Aorta (tissue), 5 donors: Measurements from ENCODE around the gene RPL35. TPM values are rescaled to one million over a fixed set of nuclear protein-coding genes. Genes with fewer than 3 reads are reported as not detected.

Experiments used
- ATAC-seq: fragments of 200-7000 bp; cut with Tn5 transposase; one replicate; pipeline ENCODE4 v1.9.1; 2022; ENCODE audit warnings: moderate library complexity; ENCODE audit not compliant: low FRiP score
- DNase-seq, 2 donors: peaks; one replicate each; pipeline ENCODE4 v3.0.0-alpha.2; 2020
- H3K27ac ChIP-seq, 2 donors: one replicate each; pipeline ENCODE4 v1.5.1; 2013; ENCODE audit warnings: low read length in 2 of 2, mild to moderate bottlenecking in 2 of 2, moderate library complexity in 2 of 2, control low read depth in 1 of 2, inconsistent platforms in 1 of 2, low read depth in 1 of 2
- H3K27me3 ChIP-seq, 2 donors: one replicate each; pipeline ENCODE4 v1.6.1; 2013; ENCODE audit warnings: control low read depth in 1 of 2, low read length in 1 of 2, mild to moderate bottlenecking in 1 of 2, moderate library complexity in 1 of 2; ENCODE audit not compliant: insufficient read depth in 2 of 2, control insufficient read depth in 1 of 2
- H3K36me3 ChIP-seq, 2 donors: one replicate each; pipeline ENCODE4 v1.6.1; 2013; ENCODE audit warnings: control low read depth in 1 of 2, low read length in 1 of 2, mild to moderate bottlenecking in 1 of 2; ENCODE audit not compliant: insufficient read depth in 2 of 2, control insufficient read depth in 1 of 2
- H3K4me1 ChIP-seq, 2 donors: one replicate each; pipeline ENCODE4 v1.6.1; 2013; ENCODE audit warnings: low read length in 2 of 2, control low read depth in 1 of 2, mild to moderate bottlenecking in 1 of 2, moderate library complexity in 1 of 2; ENCODE audit not compliant: insufficient read depth in 2 of 2, control insufficient read depth in 1 of 2
- H3K4me3 ChIP-seq, 2 donors: one replicate each; pipeline ENCODE4 v1.5.1; 2013; ENCODE audit warnings: low read length in 2 of 2, control low read depth in 1 of 2, mild to moderate bottlenecking in 1 of 2
- H3K9me3 ChIP-seq: one replicate; pipeline ENCODE4 v1.6.1; 2013; ENCODE audit warnings: mild to moderate bottlenecking, low read length; ENCODE audit not compliant: control insufficient read depth
- WGBS, 2 donors: extraction: QIAGEN DNeasy Blood & Tissue Kit; methylation state at CpG; one replicate each; pipeline ENCODE4 v1.1.7; 2013; 5-methylcytosine and 5-hydroxymethylcytosine counted together
- intact Hi-C, 2 donors: fragments of 100-400 bp; cut with DNase I; formaldehyde crosslinking; loops; one replicate each; pipeline versions ENCODE4 v1.14.2 to v1.15.0; 2022
- polyA plus RNA-seq, 2 donors: library from polyadenylated mRNA; stranded (reverse); fragments of 200-250 nt; gene quantifications; one replicate each; pipeline ENCODE4 v1.2.3, GENCODE V29; 2013
- total RNA-seq, 2 donors: library from RNA; stranded (reverse); fragmentation: NEBNext Ultra II Directional; extraction: Animal tissue kit (Norgen Biotek cat#: 25700); gene quantifications; one replicate each; pipeline ENCODE4 v1.2.1, GENCODE V29; 2021
- donor health status: healthy with polysubstance abuse.
- donor health status: Bipolar disorder and iron deficiency.
- donor health status: DM: no; HTN: no; CAD: no.
- donor health status: DM: no; HTN: no; CAD: no.
- donor health status: DM: yes; HTN: yes; CAD: no.

RPL35 gene
- total and polyA plus RNA-seq, 4 donors = 806 to 6,282 (median 2,056) TPM

DNA sequence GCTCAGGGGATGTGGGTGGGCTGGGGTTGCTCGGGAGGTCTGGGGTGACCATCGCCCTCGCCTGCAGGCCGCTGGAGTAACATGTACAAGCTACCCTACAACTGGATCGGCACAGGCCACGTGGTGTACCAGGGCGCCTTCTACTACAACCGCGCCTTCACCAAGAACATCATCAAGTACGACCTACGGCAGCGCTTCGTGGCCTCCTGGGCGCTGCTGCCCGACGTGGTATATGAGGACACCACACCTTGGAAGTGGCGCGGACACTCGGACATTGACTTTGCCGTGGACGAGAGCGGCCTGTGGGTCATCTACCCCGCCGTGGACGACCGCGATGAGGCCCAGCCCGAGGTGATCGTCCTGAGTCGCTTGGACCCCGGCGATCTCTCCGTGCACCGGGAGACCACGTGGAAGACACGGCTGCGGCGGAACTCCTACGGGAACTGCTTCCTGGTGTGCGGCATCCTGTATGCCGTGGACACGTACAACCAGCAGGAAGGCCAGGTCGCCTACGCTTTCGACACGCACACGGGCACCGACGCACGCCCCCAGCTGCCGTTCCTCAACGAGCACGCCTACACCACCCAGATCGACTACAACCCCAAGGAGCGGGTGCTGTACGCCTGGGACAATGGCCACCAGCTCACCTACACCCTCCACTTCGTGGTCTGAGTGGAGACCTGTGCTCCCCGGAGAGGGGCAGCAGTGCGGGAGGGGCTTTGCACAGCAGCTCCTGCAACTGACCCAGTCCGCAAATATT lies 51.8 kb downstream of the RPL35 start:
- 95 to 96% methylated on average over 60 of the region's 60 CpGs for WGBS, 2 donors
- Histone ChIP-seq H3K4me3 (no peak overlapping the region), H3K27me3 (no peaks in the 10 kb centered on the region), H3K9me3 (no peaks in the 10 kb centered on the region), H3K4me1 (no peaks in the 10 kb centered on the region), H3K27ac (no peak overlapping the region), H3K36me3 (no peaks in the 10 kb centered on the region)
- DNase-seq = peak in 1 of 2 donors; percentile 75
- no peak for ATAC-seq
- intact Hi-C loops = no loop called here

DNA sequence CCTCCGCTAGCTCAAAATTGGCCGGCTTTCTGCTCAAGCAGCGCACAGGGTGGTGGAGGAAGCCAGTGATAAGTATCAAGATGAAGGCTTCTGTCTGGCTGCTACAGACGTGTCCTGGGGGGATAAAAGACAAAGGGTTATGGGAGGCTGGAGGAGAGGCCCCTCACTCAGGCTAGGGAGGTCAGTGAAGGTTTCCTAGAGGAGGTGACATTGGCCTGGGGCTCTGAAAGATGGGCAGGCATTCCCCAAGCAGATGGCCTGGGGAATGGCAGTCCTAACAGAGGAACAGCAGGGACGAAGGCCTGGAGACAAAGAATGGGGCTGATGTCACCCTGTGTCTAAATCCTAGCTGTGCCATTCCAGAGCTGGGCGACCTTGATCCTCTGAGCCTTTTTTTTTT lies 52.5 kb downstream of the RPL35 start:
- no peak for ATAC-seq
- no peaks in the 10 kb centered on the region for H3K27me3 ChIP-seq
- H3K9me3 ChIP-seq = no peaks in the 10 kb centered on the region
- H3K4me1 ChIP-seq = no peaks in the 10 kb centered on the region
- H3K4me3 ChIP-seq = no peak overlapping the region
- intact Hi-C loops = no loop called here
- WGBS, 2 donors = 94 to 96% methylated on average over 6 of the region's 6 CpGs
- H3K27ac ChIP-seq = no peak overlapping the region
- H3K36me3 ChIP-seq = no peaks in the 10 kb centered on the region
- no peak for DNase-seq

DNA sequence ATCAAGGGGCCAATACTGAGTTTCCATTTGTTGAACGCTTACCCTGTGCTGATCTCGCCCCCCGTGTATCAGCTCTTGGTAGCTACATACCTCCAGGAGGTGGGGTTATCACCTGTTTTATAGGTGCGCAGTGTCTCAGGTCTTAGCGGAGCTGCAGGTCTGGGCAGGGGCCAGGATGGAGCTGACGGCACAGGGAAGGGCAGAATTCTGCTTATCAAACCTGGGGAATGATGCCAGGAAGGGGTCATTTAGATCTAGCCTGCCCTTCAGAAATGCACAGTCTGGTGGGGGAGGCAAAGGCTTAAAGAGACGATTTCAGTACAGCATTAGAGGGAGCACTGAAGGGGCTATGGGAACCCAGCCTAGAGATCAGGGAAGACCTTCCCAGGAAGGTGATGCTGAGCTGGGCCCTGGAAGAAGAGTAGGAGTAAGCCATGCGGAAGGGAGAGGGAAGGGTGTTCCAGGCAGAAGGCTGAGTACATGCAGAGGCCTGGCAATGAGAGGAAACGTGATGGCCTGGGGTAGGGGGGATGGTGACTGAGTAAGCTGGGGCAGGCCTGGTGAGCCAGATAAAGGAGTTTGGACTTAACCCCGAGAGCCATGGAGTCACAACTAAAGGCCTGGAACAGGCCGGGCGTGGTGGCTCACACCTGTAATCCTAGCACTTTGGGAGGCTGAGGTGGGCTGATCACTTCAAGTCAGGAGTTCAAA lies 53.4 kb downstream of the RPL35 start:
- WGBS, 2 donors = 88 to 89% methylated on average over 12 of the region's 12 CpGs
- Histone ChIP-seq H3K9me3 (no peaks in the 10 kb centered on the region), H3K36me3 (no peaks in the 10 kb centered on the region), H3K4me1 (no peaks in the 10 kb centered on the region), H3K27ac (no peak overlapping the region), H3K27me3 (no peaks in the 10 kb centered on the region), H3K4me3 (no peak overlapping the region)
- intact Hi-C loops = no loop called here
- ATAC-seq (no peak), DNase-seq (no peak)

Other genes with a start within 250 kb of the RPL35 start
- gene NR6A1, start 90.6 kb downstream of the RPL35 start, total RNA-seq = 1 to 10 TPM in 1 of 2 donors, under 1 TPM in 1; 0.42 to 1.6 TPM
- gene NR6A1, start 90.6 kb downstream of the RPL35 start, polyA plus RNA-seq = under 1 TPM; 0.26 to 0.50 TPM
- 10 to 100 TPM in 1 of 2 donors, 1 to 10 TPM in 1; 7.1 to 15.9 TPM for gene OLFML2A, start 84.8 kb downstream of the RPL35 start, total RNA-seq
- under 1 TPM; 0.13 to 0.20 TPM for gene OLFML2A, start 84.8 kb downstream of the RPL35 start, polyA plus RNA-seq
- not detected for gene WDR38, start 8.5 kb downstream of the RPL35 start, total RNA-seq
- gene WDR38, start 8.5 kb downstream of the RPL35 start, polyA plus RNA-seq = under 1 TPM; 0.74 to 0.75 TPM
- 10 to 100 TPM; 22.7 to 24.4 TPM for gene ARPC5L, start 173 bp upstream of the RPL35 start, total RNA-seq
- 10 to 100 TPM; 27.4 to 29.8 TPM for gene ARPC5L, start 173 bp upstream of the RPL35 start, polyA plus RNA-seq
- 10 to 100 TPM; 15.0 to 20.4 TPM for gene GOLGA1, start 79.1 kb upstream of the RPL35 start, total RNA-seq
- 10 to 100 TPM in 1 of 2 donors, 1 to 10 TPM in 1; 7.9 to 11.5 TPM for gene GOLGA1, start 79.1 kb upstream of the RPL35 start, polyA plus RNA-seq